GM19372 (cell line): ENCODE measurements around the gene MEAK7.
A peak's percentile ranks its signal among the peaks of the same experiment; 100 is the strongest.
"Not testable (repeated sequence)": the region's sequence is repeated elsewhere in the genome, so short reads cannot be mapped to it uniquely, and the experiment has no call there.

Source experiments
- ATAC-seq: cut with Tn5 transposase; IDR thresholded peaks from one replicate; pipeline ENCODE4 v1.9.1; 2021; ENCODE audit warnings: mild to moderate bottlenecking, low read depth, moderate library complexity; ENCODE audit not compliant: unreplicated experiment

The MEAK7 gene

DNA sequence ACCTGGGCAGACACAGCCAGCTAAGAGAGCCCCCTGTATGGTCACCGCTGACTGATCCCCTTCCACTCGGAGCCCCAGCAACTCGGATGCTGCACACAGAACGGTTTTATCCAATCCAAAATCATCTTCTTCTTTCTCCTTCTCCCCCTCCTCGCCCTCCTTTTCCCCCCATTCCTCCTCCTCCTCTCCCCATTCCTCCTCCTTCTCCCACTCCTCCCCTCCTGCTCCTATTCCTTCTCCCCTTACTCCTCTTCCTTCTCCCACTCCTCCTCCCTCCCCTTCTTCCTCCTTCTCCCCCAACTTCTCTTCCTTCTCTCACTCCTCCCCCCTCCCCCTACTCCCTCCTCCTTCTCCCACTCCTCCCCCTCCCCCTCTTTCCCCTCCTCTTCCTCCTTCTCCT, 30.4 kb upstream of the MEAK7 start:
- no peak for ATAC-seq

DNA sequence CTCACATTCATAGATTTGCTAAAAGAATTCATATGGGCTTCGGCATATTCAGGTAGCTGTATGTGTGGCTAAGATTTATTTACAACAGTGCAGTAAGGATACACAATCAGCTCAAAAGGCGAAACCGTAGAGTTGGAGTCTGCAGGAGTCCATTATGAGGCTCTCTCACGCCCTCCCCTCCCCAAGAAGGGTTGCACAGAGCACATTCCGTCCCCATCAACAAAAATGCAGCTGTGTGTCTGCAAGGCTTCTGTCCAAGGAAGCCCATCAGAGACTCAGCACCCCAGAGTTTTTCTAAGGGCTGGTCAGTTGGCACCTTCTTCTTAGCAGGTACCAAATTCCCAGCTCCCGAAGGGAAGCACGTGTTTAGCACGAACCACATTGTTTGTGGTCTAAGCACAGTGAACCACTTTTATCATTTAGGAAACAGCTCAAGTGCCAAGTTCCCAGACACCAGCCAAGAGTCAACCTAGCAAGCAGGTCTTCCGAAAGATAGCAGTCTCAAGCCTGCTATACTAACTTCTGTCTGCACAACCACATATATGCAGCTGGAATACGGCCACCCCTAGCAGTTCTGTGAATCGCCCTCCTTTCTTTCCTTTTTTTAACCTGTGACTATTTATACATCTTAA, 28.5 kb upstream of the MEAK7 start:
- no peak for ATAC-seq

DNA sequence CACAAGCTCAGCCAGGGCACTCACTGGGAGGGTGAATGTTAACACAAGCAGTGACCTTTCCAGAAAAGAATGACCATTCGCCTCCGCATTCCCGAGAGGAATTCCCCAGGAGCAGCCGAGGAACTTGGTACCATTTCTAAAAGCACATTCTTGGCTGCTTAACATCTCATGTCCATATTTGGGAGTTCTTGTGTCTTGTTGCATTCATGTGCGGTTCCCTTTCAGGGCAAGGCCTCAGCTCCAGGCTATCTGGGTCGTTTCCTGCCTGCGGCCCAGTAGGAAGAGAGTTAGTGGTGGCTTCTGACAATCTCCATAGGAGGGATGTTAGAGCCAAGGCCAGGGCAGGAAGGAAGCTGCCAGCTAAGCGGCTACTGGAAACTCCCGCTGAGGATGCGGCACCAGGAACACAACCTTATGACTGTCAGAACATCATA, 27.8 kb upstream of the MEAK7 start:
- ATAC-seq = no peak

DNA sequence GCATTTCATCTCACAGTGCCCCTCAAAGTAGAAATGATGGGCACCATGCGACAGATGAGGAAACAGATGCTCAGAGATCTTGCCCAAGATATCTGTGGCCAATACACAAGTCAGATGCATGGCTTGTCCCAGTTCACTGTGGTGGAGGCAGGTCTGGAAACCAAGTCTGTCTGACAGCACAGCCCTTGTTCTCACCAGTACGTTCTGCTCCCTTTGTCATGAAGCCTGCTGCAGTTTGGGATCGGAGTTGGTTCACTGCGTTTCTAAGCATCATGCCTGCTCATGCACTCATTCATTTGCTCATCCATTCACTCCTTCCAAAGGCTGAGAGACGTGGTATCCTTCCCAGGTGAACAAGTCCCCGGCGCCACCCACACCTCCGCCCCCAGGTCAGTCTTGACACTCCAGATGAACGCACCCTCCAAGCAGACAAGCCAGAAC, 27.2 kb upstream of the MEAK7 start:
- ATAC-seq = no peak

DNA sequence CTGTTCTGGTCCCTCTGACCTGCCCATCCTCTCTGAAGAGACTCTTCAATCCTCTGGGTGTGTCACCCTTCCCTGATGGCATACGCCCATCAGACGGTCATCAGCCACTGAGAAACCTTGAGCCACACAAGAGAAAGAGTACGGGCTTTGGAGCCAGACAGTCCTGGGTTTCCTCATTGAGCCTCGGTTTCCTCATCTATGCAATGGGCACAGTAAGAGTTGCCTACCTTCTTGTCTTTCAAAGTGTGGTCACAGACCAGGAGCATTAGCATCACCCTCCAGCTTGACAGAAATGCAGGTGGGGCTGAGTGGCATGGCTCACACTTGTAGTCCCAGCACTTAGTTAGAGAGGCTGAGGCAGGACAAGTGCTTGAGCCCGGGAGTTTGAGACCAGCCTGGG, 26.1 kb upstream of the MEAK7 start:
- ATAC-seq = no peak

DNA sequence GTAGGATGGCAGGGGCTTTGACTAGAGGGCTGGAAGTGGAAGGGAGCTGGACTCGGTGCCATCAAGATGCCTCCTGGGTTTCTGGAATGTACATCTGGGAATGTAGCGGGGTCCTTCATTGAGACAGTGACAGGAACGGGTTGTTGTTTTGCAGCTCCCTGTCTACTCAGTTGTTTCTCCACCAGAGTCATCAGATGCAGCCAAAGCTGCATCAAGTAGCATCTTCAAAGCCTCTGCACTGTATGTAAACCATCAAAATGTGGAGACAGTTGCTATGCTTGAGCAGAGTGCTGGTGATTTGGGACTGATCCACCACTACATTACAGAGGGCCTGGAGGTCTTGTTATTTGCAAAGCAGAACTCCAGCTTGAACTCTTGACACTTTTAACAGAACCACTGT, 25.1 kb upstream of the MEAK7 start:
- no peak for ATAC-seq

DNA sequence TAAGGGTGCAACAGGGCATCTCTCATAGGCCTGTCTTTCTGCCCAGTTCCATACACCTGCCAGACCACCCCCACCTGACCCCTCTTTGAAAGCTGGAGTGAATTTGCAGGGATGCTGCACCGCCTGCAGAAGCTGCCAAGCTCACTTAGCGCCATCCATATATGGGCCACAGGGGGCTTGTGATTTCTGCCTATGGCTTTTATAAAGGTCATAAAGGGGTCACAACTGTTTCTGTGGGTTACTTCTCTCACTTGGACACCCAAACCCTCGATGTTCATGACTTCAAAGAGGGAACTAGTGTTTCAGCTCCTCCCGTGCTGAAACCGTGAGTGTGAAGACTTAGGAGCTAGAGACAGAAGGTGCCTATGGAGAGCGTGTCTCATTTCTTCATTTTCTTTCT, 23.9 kb upstream of the MEAK7 start:
- ATAC-seq = no peak

DNA sequence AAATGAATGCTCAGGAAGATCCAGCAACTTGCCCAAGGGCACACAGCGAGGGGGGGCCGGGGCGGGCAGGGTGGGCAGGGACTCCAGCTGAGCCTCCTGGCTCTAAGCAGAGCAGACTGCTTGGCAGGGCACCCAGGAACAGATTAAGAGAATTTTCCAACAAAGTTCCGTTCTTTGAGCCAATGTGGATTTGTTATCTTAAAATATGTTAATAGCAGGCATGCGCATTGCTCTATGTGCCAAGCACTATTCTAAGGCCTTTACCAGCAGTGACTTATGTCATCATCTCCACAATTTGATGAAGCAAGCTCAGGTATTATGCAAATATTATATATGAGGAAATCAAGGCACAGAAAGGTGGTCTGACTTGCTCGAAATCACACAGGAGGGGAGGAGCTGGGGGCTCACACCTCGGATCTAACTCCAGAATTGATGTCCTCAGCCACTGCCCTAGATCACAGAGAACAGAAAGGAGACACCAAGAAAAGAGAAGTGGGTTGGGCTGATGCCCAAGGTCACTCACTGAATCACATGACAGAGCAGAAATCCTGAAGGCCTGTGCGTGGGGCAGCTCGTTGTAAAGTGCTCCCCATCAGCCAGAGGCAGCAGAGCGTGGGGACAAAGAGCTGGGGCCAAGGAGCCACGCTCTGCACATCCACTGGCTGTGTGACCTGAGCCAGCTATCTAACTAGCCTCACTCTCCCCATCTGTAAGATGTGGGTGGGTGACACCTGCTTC, 23.2 kb upstream of the MEAK7 start:
- no peak for ATAC-seq

DNA sequence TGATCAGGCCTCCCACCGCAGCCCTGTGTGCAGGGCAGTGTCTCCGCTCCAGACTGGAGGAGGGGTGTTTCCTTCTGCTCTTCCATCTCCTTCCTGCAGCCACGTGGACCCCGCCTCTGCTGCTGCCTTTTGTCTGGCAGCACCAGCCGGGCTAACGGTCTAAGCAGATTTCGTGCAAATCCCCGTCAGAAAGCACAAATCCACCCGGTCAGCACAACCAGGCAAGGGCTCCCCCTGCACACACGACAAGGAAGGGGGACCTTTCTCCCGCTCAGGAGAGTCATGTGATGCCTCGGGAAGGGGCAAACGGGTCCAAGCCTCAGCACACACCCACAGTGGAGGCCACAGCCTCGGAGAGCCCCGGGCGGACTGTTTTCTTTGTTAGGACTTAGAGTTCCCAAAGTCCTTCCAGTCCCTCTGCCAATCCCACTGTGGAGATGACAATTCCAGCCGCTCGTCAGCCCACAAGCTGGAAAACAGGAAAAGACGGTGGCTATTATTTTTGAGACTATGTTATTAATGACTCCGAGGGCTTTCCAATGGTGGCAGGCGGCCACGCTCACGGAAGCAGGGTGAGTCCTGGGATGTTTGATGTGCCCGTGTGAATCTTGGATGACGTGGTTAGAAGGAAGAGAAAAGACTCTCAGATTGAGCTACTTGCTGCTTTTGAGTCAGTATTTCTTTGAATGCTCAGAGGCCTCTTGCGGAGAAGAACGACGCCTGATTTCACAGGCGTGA, 22.5 kb upstream of the MEAK7 start:
- no peak for ATAC-seq

DNA sequence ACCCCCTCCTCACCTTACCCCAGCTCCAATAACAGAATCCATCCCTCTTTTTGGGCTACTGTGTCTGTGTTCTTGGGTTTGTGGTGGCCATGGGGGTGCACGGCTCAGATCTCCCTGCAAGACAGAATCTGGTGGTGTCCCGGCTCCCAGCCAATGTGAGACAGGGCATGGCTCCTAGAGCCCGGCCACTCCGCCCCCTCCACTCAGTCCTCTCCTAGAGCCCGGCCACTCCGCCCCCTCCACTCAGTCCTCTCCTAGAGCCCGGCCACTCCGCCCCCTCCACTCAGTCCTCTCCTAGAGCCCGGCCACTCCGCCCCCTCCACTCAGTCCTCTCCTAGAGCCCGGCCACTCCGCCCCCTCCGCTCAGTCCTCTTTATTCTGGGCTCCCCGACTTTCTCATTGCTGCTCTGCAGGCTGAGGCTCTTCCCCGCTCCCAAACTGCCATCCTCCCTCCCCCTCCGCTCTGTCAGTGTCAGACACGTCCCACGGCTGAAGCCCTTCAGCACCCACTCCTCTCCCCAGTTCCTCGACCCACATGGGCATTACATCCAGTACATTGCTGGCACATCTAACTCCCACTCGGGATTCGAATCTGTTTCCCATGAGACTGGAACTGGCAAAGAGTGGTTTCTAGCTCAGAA, 20.6 kb upstream of the MEAK7 start:
- not testable (repeated sequence) for ATAC-seq

DNA sequence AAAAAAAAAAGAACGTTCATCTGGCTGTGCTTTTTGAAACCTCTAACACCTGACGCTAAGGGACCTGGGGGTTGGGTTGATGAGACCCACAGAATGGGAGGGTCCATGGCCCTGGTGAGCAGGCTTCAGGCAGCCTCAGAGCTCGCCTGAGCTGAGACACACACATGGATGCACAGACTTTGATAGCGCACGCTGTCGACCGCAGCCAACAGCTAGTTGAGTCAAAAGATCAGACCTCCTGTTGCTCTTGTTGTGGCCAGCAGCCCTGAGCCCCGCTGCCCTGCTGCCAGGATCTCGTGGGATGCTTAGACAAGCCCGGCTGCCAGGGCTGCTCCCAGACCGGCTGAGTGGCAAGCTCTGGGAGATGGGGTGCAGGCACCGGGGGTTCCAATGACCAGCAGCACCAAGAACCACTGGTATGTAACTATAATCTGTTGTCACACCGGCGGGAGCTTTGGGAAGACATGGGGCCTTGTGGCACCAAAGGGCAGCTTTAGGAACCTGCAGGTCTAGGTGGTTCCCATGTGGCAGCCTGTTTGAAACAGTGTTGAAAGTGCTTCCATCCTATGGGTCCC, 20.0 kb upstream of the MEAK7 start:
- no peak for ATAC-seq

DNA sequence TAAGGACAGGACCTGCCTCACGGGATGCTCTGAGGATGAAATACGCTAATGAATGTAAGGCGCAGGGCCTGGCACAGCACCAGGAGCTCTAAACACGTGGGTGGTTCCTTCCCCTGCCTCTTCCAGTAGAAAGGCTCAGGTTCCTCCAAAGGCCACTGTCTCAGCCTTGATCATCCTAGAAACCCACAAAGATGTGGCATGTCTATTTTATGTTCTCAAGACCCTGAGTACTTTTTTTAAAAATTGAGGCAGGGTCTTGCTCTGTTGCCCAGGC, 17.0 kb upstream of the MEAK7 start:
- no peak for ATAC-seq

DNA sequence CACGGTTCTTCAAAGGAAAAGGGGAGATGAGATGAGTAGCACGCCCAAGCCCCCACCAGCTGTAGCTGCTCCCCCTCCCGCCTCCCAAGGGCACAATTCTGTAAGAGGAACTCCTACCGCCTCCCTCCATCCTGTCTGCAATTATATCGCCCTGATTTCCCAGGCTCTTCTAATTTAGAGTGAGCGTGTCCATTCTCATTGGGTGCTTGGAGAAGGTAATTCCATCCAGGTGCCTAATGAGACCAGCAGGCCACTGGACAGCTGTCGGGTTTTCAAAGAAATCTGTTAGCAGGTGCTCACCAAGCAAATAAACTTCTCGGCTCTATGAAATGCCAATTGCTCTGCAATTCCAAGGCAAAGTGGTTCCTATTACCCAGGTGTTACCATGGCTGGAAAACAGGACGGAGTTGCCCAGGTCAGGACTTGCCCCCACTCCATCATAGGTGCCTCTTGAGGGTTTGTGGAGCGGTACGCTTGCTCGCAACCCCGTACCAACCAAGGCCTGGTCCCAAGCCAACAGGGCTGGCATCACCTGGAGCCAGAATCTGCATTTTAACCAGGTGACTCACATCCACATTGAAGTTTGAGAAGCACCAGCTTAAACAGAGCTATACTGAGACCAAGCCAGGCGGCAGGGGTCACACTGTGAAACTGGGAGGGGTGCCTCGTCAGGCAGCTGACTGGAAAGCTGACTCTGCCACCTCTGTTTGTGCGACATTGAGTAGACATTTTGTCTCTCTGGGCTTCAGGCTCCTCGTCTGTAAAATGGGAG, 16.5 kb upstream of the MEAK7 start:
- ATAC-seq = no peak

DNA sequence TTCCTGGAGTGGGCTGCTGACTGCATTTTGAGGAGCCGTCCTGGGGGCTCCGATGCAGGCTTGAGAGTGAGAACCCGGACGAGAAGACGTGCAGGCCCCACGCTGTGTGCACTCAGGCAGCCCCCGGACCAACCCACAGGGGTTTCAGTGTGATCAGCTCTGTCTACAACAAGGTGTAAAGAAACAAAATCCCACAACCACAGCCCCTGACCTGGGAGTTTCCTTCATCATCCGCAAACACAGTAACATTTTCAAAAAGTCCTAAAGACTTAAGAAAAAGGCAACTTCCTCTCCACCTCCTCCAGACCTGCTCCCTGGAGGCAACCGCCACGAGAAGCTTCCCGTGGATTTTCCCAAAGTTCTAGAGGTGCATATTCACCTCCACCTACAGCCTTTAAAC, 15.4 kb upstream of the MEAK7 start:
- no peak for ATAC-seq

DNA sequence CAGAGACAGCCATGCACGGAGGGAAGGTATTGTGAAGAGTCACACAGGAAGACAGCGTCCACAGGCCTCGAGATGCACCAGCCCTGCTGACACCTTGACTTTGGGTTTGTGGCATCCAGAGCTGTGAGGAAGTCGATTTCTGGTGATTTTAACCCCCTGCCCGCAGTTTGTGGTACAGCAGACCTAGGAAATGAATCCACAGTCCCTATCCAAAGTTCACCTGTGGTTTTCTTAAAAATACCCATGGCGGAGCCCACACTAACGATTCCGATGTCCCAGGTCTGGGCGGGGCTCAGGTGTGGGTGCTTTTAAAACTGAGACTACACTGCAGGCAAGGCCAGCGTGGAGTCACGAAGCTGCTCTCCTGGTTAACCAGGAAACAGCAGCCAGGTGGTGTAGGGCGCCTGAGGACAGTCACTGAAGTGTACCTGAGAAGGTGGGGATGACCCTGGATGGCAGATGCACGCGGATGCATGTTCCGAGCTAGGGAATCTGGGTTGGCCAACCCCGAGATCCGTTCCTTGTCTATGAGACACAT, 14.4 kb upstream of the MEAK7 start:
- no peak for ATAC-seq

DNA sequence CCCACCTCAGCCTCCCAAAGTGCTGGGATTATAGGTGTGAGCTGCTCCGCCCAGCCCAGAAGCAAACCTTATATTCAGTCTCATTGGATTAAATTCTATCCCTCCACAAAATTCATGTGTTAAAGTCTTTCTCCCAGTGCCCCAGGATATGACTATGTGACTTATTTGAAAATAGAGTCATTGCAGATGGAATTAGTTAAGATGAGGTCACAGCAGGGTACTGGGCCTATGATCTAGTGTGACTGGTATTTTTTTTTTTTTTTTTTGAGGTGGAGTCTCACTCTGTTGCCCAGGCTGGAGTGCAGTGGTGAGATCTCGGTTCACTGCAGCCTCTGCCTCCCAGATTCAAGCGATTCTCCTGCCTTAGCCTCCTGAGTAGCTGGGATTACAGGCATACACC, 13.8 kb upstream of the MEAK7 start:
- not testable (repeated sequence) for ATAC-seq

DNA sequence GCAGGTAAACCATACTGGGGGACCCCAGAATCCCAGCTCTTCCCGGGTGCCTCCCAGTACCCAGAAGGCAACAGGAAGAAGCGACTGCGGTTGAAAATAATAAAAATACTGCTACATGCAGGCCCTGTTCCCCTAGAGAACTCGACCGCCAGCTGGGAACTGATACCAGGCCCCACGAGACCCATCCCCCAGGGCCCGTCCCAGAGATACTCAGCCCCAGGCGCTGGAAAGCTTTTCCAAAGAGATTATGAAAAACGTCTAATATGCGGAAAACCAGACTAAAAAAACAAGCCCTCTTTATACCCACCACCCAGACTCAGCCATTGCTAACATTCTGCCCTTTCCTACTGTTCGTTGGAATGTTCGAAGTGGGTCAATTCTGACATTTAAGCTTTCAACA, 12.9 kb upstream of the MEAK7 start:
- ATAC-seq = no peak

DNA sequence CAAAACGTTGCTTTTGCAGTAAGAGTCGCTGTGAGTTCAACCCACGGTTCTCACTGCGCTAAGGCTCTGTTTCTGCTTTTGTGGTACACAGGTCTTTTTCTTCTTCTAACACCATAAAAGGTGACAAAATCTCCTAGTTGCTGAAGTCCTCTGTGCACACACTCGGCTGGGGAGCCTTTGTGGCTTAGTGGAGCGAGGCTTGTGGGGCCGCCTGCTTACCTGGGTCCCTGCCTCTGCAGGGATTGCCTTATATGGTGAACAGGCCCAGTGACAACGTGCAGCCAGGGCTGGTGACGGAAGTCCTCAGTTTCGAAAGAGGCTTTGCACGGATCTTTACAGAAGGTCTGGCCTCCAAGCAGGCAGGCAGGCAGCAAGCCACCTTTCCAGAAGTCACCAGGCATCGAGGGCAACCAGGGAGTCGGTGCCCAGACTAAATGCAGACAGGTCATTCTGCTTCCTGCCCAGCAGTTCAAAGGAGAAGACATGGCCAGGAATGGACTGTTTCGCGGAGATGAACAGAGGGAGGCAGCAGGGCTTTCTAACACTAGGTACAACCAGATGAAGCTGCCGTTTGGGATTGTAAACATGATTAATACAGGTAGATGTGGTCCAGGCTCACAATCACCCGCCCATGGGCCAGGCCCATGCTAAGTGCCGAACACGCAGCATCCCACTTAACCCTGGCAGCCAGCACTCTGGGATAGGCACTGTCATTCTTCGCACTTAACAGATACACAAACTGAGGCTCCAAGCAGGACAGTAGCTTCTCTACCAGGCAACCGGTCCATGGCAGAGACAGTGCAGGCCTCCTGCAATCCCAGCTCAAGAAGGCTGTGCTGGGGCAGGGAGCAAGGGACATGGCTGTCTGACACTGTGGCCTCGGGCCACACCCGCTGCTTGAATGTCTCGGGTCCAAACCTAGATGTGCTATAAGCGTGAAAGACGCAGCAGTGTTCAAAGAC, 10.7 kb upstream of the MEAK7 start:
- ATAC-seq = peak; percentile 92

DNA sequence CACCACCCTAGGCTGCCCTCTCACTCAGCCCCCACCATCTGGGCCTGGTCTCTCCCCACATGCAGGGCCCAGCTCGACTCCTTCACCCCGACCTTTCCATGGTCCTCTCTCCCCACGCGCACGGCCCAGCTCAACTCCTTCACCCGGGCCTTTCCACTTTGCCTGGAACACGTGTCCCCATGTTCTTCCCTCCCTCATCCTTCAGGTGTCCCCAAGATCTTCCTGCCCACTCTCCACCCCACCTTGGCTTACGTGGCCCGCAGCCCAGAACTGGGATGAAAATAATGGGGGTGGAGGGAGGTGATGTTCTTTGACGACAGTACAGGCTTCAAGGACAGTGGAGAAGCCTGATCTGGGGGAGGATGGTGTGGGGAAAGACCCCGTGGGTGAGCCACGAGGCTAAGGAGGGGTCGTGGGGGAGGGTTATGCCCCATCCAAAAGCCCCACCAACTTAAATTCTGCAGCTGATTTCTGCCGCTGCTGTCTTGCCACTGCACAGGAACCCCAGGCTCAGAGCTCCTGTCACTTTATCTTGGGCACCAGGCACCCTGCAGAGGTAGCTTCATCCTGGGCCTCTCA, 9.9 kb upstream of the MEAK7 start:
- ATAC-seq = no peak
